Tibial nerve (tissue), 4 donors: ENCODE data around the gene BMP7. TPM values are rescaled to one million over a fixed set of nuclear protein-coding genes. Genes with fewer than 3 reads are reported as not detected.
A peak's percentile ranks its signal among the peaks of the same experiment; 100 is the strongest.

ENCODE experiments used
- DNase-seq, 2 donors: peaks; one replicate each; pipeline ENCODE4 v3.0.0-alpha.2; 2019; ENCODE audit warnings: low spot score in 2 of 2
- H3K27ac ChIP-seq, 4 donors: fragments of 200-600 bp; sonication (generic) in 3 of 4; one replicate each; pipeline ENCODE4 v1.5.1; 2017 to 2019; ENCODE audit warnings: mild to moderate bottlenecking in 1 of 4
- H3K27me3 ChIP-seq, 2 donors: fragments of 200-600 bp; sonication (generic) in 1 of 2; one replicate each; pipeline versions ENCODE4 v1.5.1 to v1.6.0; 2017 to 2019
- H3K36me3 ChIP-seq, 3 donors: fragments of 200-600 bp; sonication (generic); one replicate each; pipeline ENCODE4 v1.5.1; 2018 to 2019
- H3K4me1 ChIP-seq, 4 donors: fragments of 200-600 bp; sonication (generic) in 3 of 4; one replicate each; pipeline ENCODE4 v1.5.1; 2017 to 2019
- H3K4me3 ChIP-seq, 4 donors: fragments of 200-600 bp; sonication (generic) in 3 of 4; one replicate each; pipeline ENCODE4 v1.5.1; 2017 to 2019; ENCODE audit warnings: mild to moderate bottlenecking in 1 of 4, moderate library complexity in 1 of 4
- H3K9me3 ChIP-seq, 4 donors: fragments of 200-600 bp; sonication (generic) in 3 of 4; one replicate each; pipeline ENCODE4 v1.5.1; 2017 to 2019
- CTCF ChIP-seq, 5 experiments: fragments of 200-600 bp in 3 of 5; fragments of 450-650 bp in 2 of 5; sonication (generic) in 3 of 5; IDR thresholded peaks; one replicate each; pipeline ENCODE4 v1.5.1; 2016 to 2019; ENCODE audit warnings: antibody characterized with exemption in 5 of 5, mild to moderate bottlenecking in 3 of 5, moderate library complexity in 2 of 5
- EP300 ChIP-seq, 2 donors: sonication (generic); formaldehyde crosslinking; IDR thresholded peaks; one replicate each; pipeline ENCODE4 v1.6.1; 2017; ENCODE audit warnings: antibody characterized with exemption in 2 of 2, mild to moderate bottlenecking in 1 of 2
- POLR2A ChIP-seq, 2 donors: fragments of 450-650 bp; IDR thresholded peaks; one replicate each; pipeline ENCODE4 v1.6.1; 2017; ENCODE audit warnings: antibody characterized with exemption in 2 of 2, mild to moderate bottlenecking in 2 of 2, moderate library complexity in 2 of 2
- WGBS, 2 donors: methylation state at CpG; one replicate each; pipeline ENCODE4 v1.1.5; 2018; 5-methylcytosine and 5-hydroxymethylcytosine counted together
- total RNA-seq, 4 donors: library from RNA; depleted of rRNA; stranded (reverse); fragments of >200 nt; gene quantifications; one replicate each; pipeline ENCODE4 v1.1.0, GENCODE V29; 2016

The BMP7 gene
- total RNA-seq, 4 donors from 2014 or later = 11.7 to 14.2 (median 13.4) TPM

GRCh38 chr20:57210054-57210910 is 56.2 kb downstream of the BMP7 start:
- no peaks in the 10 kb centered on the region for H3K27me3 ChIP-seq
- 75 to 78% methylated on average over 23 of the region's 23 CpGs for WGBS, 2 donors
- DNase-seq = no peak
- H3K36me3 ChIP-seq = peaks cover 0 to 15% (median 0%) of the 10 kb centered on the region in 3 donors
- H3K4me1 ChIP-seq = peaks cover 0 to 25% (median 12%) of the 10 kb centered on the region in 4 donors
- H3K4me3 ChIP-seq = no peak overlapping the region
- TF ChIP-seq POLR2A (IDR thresholded peaks at IDR 0.05) (no peak), EP300 (IDR thresholded peaks at IDR 0.05) (no peak), CTCF (IDR thresholded peaks at IDR 0.05) (no peak)
- H3K9me3 ChIP-seq = peaks cover 0 to 6% (median 1%) of the 10 kb centered on the region in 4 donors
- no peak overlapping the region for H3K27ac ChIP-seq

- Histone ChIP-seq H3K4me1 (peaks cover 0 to 25% (median 12%) of the 10 kb centered on the region in 4 donors), H3K4me3 (no peak overlapping the region), H3K27ac (no peak overlapping the region), H3K36me3 (peaks cover 0 to 15% (median 0%) of the 10 kb centered on the region in 3 donors), H3K27me3 (no peaks in the 10 kb centered on the region), H3K9me3 (peaks cover 0 to 6% (median 1%) of the 10 kb centered on the region in 4 donors)
- no peak for DNase-seq
- 92 to 94% methylated on average over 3 of the region's 3 CpGs for WGBS, 2 donors
- no peak for TF ChIP-seq CTCF (IDR thresholded peaks at IDR 0.05)
- no peak for TF ChIP-seq EP300 (IDR thresholded peaks at IDR 0.05)
- no peak for TF ChIP-seq POLR2A (IDR thresholded peaks at IDR 0.05)
These were observed 57.0 kb downstream of the BMP7 start for GRCh38 chr20:57209413-57209812.

- Histone ChIP-seq H3K4me3 (no peak overlapping the region), H3K9me3 (peaks cover 0 to 6% (median 1%) of the 10 kb centered on the region in 4 donors), H3K27ac (no peak overlapping the region), H3K36me3 (peaks cover 0 to 15% (median 0%) of the 10 kb centered on the region in 3 donors), H3K4me1 (peaks cover 0 to 23% (median 11%) of the 10 kb centered on the region in 4 donors), H3K27me3 (no peaks in the 10 kb centered on the region)
- no peak for TF ChIP-seq CTCF (IDR thresholded peaks at IDR 0.05)
- TF ChIP-seq POLR2A (IDR thresholded peaks at IDR 0.05) = no peak
- TF ChIP-seq EP300 (IDR thresholded peaks at IDR 0.05) = no peak
- WGBS, 2 donors = 77 to 80% methylated on average over 2 of the region's 2 CpGs
- DNase-seq = no peak
These were observed 58.2 kb downstream of the BMP7 start for GRCh38 chr20:57208198-57208597.

- 90 to 96% methylated on average over 3 of the region's 3 CpGs for WGBS, 2 donors
- Histone ChIP-seq H3K27me3 (no peaks in the 10 kb centered on the region), H3K4me1 (peaks cover 0 to 14% (median 6%) of the 10 kb centered on the region in 4 donors), H3K36me3 (peaks cover 0 to 15% (median 0%) of the 10 kb centered on the region in 3 donors), H3K4me3 (no peak overlapping the region), H3K9me3 (peaks cover 0 to 6% (median 1%) of the 10 kb centered on the region in 4 donors), H3K27ac (no peak overlapping the region)
- TF ChIP-seq POLR2A (IDR thresholded peaks at IDR 0.05) (no peak), EP300 (IDR thresholded peaks at IDR 0.05) (no peak), CTCF (IDR thresholded peaks at IDR 0.05) (no peak)
- DNase-seq = no peak
These were observed 59.2 kb downstream of the BMP7 start for GRCh38 chr20:57207251-57207650.

GRCh38 chr20:57205606-57206219 is 60.7 kb downstream of the BMP7 start:
- DNase-seq = peak in 1 of 2 donors; percentile 19
- peaks cover 0 to 15% (median 0%) of the 10 kb centered on the region in 3 donors for H3K36me3 ChIP-seq
- H3K27me3 ChIP-seq = no peaks in the 10 kb centered on the region
- 70 to 77% methylated on average over 12 of the region's 12 CpGs for WGBS, 2 donors
- TF ChIP-seq POLR2A (IDR thresholded peaks at IDR 0.05) = no peak
- H3K4me1 ChIP-seq = no peaks in the 10 kb centered on the region
- H3K4me3 ChIP-seq = no peak overlapping the region
- peaks cover 0 to 6% (median 1%) of the 10 kb centered on the region in 4 donors for H3K9me3 ChIP-seq
- H3K27ac ChIP-seq = no peak overlapping the region
